ENCODE results near the gene FBRSL1.

FBRSL1 gene

DNA sequence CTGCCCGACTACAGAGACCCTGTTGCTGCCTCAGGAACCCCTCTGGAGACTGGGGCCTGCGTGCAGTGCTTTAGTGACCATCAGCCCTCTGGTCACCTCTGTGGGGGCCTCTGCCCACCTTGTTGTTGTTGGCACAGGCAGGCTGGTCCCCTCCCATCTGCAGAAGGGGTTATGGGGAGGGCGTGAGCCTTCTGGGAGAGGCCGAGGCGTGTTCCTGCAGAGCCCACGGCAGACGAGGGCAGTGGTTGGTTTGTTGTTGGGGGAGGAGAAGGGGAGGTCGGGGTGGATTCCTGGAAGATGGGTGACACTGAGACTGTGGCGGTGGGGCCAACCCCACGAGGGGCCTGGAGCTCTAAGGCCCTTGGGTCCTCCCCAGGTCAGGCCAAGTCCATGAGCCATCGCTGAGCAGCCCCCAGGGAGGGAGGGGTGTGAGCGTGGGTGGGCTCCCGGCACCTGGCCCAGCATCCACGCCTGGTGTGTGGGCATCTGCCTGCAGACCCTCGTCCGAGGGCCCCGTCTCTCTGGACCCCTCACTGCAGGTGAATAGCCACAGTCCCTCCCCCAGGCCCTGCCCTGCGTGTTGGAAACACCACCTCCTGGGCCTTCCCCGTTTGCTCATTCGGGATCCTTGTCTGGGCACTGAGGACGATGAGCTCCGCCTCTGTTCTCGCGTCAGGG, 23.6 kb downstream of the FBRSL1 start:
- DNase-seq: no peak

DNA sequence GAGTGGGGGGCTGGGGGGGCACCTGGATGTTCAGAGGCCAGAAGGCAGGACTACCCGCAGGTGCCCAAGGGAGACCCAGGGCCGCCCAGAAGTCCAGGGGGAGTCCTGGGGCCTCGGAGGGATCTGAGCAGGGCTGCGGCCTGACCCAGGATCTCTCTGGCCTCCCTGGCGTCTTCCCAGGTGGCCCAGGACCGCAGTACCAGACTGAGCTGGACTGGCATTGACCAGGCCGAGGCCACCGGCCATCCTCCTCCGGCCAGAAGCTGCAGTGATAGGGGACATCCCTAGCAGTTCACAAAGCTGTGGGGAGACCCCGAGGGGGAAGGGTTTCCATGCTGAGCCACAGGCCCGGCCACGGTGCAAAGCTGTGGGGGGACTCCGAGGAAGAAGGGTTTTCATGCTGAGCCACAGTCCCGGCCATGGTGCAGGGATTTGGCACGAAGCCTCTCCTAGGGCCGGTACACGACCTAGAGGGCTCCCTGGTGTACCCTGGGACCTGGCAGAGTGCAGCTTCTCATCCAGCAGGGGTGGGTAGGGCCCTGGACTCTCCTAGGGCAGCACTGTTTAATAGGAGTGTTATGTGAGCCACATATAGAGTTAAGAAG, 24.4 kb downstream of the FBRSL1 start:
- no peak for DNase-seq

DNA sequence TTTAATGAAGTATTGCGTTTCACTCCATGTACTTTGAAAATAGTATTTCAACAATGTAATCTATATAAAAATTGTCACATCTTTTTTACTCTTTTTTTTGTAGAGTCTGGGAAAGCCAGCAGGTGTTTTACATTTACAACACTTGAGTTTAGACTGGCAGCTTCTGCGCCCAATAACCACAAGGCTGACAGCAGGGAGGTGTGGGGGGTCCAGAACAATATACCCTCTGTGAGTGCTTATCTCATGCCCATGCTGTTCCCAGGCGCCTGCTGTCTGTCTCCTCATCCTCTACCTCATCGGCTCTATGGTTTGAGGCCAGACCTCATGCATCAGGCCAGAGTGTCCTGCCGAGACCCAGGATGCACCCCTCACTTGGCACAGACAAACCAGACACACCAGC, 24.9 kb downstream of the FBRSL1 start:
- DNase-seq: no peak

DNA sequence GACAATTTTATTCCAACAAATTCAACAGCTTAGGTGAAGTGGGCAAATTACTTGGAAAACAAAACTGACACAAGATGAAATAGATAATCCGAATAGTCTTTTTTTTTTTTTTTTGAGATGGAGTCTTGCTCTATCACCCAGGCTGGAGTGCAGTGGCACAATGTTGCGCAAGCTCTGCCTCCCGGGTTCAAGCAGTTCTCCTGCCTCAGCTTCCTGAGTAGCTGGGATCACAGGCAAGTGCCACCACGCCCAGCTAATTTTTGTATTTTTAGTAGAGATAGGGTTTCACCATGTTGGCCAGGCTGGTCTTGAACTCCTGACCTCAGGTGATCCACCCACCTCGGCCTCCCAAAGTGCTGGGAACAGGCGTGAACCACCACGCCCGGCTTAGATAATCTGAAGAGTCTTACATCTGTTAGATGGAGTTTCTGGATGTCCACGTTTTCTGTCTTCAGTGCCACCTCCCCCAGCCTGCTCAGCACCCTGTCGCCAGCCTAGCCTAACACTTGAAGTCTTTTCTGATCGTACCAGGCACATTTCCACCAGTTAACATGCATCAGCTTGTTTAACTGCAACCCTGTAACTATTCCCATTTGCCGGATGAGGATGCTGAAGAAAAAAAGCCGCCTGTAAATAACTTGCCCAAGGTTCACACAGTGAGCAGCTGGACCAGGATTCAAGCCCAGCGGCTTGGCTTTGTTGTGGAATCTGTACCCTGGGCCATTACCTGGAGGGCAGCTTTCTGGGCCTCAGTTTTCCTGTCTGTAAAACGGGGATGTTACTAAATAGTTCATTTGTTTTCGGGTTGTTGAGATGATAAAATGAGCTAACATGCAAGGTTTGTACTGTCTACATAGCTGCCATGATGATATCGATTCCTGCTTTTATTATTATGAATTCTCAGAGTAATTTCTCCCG, 26.4 kb downstream of the FBRSL1 start:
- no peak for DNase-seq

DNA sequence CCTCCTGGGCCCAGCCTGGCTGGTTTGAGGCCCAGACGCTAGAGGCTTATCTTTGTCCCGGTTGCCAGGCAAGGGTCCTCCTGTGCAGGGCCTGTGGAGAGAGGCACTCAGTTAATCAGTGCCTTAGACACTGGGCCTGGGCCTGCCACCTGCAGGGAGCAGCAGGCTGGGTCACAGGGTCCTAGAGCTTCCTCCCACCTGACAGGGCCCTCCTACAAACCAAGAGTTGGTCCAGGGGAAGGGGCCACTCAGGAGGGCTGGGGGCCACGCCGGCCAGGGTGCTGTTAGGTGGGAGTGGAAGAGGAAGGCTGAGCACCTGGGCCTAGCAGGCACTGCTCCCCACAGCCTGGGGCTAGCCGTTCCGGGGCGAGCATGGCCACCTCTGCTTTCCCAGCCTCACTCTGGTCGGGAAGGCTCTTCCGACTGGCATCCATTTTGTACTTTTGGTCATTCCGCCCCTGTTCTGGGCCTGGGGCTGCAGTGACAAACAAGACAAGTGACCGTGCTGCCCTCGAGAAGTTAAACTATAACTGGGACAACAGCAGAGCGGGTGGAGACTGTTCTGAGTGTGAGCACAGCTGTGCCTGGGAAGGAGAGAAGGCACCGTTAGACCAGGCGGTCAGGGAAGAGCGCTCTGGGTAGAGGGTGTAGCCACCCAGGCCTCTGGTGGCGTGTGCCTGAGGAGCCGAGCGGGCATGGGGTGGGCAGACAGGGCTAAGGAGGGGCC, 27.2 kb downstream of the FBRSL1 start:
- DNase-seq: no peak

DNA sequence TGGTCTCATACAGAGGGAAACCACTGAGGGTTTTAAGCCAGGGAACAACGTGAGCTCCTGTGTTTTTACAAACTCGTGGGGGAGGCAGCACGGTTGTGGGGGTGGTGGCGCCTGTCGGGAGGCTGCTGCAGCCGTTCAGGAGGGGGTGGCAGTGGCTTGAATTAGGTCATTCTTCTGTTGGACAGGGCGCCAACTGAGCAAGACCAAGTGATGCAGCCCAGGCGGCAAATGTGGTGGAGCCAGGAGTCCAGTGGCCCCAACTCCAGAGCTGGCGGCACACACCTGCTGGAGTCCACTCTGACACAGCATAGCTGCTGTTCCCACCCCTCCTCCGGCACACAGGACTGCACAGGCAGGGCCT, 27.8 kb downstream of the FBRSL1 start:
- no peak for DNase-seq

DNA sequence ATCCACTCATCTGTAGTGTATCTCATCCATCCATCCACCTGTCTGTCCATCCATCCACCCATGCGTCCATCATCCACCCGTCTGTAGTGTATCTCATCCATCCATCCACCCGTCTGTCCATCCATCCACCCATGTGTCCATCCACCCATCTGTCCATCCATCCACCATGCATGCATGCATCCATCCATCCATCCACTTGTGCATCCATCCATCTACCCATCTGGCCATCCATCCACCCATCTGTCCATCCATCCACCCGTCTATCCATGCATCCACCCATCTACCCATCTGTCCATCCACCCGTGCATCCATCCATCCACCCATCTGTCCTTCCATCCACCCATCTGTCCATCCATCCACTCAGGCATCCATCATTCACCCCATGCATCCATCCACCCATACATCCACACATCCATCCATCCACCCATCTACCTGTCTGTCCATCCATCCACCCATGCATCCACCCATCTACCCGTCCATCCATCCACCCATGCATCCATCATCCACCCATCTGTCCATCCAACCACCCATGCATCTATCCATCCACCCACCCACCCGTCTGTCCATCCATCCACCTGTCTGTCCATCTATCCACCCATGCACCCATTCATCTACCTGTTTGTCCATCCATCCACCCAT, 28.5 kb downstream of the FBRSL1 start:
- no peak for DNase-seq

DNA sequence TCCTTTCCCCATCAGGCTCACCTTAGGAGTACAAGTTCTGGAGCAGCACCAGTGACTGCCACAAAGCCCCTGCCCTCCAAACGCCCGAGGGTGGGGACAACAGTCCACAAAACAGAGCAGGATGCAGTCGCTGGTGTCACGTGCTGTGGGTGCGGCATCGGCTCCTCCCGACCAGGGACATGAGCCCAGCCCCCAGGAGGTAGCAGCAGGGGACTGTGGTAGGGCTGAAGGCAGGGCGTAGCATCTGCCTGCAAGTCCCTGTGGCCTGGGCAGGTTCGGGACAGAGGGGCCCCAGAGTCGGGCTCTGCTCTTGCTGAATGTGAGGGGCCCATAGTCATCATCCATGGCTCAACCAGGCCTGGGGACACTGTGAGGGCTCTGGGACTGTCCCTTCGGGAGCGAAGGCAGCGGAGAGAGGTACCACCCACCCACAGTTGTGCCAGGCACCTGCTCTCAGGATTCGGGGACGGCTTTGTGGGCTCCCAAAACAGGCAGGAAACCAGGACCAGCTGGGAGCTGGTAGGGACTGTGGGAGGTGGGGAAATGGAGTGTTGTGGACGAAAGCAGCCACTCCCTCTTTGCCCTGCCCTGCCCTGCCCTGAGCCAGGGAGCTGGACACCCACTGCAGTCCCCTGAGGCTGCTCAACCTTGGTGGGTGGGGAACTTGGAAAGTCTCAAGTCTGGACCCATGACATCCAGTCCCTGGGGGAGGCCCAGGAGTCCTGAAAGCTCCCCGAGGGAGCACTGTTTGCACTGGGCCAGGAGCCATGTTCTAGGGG, 30.7 kb downstream of the FBRSL1 start:
- no peak for DNase-seq

DNA sequence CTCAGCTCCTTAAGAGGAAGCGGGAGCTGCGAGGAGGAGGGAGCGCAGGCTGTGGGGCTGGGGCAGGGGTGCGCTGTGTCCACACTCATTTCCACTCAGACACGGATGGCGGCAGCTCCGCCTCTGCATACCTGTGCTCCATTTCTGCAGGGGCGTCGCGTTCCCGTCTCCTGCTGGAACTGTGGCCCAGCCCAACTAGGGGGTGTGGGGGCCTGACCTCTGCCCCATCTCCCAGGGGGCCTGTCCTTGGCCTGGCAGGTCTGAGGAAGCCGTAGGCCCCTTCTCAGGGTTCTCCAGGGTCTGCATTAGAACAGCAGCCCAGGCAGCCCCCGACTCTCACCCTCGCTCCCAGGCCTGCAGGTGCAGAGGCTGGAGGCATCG, 31.2 kb downstream of the FBRSL1 start:
- DNase-seq: no peak

DNA sequence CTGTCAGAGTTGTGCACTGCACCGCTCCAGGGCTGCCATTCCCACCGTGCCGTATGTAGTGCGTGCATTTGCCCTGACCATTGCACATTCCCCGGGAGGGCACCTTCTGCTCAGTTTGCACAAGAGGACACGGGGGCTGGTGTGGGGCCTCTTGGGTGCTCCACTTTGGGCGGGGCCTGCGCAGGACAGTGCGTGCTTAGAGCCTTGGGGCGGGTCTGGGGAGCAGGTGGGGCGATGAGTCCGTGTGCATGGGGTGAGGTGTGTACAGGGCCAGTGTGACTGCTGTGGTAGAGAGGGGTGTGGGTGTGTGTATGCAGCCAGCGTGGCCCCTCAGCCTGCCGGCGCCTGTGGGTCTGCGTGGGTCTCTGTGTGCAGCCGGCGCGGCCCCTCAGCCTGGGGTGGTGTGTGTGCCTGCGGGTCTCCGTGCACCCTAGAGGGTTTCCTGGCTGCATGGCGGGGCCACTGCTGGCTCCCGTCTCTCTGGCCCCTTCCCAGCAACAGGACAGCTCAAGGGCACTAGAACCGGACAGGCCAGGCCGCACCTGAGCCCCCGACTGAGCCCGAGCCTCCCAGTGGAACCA, 31.9 kb downstream of the FBRSL1 start:
- no peak for DNase-seq

DNA sequence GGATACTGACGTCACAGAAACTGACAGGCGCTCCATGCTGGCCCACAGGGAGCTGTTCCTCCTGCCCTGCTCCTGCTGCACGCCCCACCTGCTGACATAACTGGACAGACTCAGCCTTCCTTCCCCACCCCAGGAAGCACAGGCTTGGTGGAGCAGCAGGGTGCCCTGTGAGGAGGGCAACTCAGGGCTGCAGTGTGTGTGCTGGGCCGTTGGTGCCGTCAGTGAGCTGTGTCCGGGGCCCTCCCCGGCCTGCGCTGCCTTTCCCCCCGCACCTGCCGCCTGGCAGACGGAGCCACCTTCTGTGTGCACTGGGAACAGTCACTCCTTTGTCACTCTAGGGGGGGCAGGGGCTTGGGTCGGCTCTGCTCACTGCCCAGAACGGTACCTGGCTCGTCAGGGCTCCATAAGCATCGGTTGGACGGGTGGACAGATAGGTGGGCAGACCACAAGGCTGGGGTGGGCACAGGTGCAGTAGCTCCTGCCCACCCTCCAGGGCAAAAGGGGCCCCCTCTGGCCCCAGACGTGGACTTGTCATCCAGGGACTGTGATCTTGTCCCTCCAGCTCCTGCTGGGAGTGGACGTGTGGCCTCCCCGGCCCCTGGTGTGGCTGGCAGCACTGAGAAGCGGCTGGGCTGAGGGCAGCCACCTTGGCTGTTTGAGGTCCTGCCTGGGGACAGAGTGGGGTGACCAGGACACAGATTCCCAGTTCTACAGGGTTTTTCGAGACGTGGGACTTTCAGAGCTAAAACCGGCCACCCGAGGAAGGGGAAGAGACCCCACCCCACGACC, 32.8 kb downstream of the FBRSL1 start:
- DNase-seq: no peak

DNA sequence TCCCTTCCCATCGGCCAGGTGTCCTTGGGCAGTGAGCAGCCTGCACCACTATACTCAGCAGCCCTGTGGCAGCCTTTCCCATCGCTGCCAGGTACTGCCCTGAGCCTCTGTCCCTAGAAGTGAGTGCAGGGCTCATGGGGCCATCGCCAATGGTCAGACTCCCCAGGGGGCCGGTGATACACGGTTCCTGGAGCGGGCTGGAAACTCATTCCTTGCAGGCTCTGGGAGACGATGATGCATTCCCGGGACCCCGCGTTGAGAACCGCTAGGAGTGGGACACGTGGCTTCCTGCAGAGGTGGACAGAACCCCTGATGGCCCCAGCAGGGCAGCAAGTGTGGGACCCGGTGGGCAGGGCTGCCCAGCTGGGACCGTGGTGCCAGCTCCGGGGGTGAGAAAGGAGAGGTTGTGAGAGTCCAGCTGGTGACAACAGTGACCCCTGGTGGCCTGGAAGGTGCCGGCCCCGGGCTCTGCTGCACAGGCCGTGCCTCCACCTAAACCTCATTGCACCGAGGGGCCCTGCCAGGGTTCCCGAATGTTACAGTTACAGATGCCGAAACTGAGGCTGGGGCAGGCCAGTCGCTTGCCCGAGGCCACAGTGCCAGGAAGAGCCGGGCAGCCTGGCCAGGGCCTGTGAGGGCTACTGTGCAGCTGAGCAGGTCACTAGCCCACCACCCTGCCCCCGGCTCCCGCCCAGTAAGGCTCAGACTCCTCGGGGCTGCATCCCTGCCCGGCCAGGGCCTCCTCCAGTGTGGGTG, 33.8 kb downstream of the FBRSL1 start:
- peak; percentile 83 for DNase-seq

DNA sequence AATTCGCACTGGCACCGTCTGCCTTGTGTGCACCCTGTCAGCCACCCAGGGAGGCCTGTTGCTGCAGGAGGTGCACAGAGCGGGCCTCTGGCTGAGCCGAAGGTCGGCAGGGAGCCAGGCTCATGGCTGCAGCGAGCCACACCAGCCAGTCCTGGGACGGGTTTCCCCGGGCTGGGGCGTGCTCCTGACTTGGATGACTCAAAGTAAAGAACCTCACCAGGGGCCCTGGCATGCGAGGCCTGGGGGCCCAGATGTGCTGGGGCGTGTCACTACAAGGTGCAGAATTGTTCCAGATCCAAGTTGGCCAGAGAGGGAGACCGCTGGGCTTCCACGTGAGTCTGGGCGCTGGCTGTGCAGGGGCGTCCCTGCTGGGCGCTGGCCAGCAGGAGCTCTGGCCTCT, 34.5 kb downstream of the FBRSL1 start:
- DNase-seq: no peak

DNA sequence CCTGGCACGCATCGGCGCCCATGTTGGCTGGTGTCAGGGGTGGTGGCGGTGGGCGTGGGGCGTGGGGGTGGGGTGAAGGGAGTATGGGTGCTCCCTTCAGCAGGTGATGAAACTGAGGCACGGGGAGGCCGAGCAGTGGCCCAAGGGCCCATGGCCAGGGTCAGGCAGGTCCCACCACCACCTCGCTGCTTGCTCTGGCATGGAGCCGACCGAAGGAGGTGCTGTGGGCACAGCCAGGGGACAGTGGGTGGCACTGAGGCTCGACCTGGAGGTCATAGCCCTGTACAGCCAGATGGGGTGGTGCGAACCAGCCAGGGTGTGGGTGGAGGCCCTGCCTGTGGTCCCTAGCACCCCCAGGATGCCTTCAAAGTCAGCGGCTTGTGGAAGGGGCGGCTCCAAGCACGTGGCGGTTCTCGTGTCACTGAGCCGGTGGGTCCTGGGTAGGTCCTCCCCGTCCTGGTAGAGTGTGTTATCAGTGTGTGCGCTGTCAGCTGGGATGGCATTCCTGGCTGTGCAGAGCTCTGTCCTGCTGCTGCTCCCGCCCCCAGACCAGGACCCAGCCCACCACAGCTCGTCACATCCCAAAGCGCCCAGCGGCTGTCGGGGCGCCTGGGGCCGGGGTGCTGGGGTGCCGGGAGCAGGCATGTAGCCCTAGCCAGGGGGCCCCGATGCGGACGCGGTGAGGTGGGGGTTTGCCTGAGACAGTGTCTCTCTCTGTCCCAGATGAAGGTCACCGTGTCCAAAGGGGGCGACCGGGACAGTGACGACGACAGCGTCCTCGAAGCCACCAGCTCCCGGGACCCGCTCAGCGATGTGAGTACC, 35.3 kb downstream of the FBRSL1 start:
- DNase-seq: no peak

DNA sequence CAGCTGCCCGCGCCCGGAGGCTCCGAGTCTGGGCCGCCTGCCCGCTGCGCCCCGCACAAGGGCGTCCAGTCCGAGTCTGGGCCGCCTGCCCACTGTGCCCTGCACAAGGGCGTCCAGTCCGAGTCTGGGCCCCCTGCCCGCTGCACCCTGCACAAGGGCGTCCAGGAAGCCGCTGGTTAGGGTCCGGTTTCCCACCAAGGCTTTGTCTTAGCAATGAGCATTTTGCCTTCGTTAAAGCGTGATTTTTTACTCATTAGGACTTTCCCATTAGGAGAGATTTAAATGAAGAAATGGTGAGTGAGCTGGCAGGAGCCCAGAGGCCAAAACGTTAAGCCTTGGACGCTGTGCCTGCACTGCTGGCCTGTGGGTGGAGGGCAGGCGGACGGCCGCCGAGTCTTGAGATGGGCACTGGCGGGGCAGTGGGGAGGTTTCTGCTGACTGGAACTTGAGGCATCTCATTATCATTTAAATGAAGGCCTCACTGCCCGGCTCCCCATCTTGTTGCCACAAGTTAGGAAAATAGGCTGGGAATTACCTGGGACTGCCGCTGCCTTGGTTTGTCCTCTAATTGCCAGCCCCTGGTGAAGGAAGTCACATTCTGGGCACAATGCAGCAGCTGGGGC, 36.0 kb downstream of the FBRSL1 start:
- DNase-seq: no peak

DNA sequence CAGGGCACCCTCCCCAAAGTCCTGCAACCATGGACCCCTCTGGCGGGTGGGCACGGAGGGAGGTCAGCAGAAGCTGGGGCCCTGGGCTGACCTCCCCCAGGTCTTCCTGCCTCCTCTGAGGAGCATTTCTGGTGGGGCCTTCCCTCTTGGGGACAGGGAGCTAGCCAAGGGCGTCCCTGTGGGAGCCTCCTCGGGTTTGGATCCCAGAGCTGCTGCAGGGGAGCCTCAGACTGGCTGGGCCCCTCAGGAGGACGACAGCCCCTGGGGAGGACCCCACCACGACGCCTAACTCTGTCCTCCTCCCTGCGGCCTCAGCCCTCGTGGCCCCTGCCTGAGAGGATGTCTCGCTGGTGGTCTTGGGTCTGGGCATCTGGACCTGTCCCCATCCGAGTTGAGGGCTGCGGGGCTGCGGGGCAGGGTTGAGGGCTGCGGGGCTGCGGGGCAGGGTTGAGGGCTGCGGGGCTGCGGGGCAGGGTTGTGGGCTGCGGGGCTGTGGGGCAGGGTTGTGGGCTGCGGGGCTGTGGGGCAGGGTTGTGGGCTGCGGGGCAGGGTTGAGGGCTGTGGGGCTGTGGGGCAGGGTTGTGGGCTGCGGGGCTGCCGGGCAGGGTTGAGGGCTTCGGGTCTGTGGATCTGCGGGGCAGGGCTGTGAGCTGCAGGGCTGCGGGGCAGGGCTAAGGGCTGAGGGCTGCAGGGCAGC, 37.4 kb downstream of the FBRSL1 start:
- DNase-seq: no peak

DNA sequence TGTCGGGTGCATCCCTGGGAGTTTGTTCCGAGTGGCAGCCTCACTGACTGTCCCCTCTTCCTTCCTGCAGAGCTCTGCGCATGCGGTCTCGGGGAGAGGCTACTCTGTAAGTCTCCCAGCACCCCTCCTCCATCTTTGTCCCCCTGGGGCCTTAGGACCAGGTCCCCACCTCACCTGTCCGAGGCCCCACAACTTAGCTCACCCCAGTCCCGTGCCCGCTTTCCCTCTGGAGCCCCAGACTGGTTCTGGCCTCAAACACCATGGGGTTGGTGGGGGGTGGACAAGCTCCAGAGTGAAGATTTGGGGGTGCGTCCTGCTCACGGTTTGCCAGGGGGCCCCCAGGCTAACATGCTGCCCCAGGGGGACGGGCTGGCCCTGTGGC, 37.9 kb downstream of the FBRSL1 start:
- DNase-seq: no peak

DNA sequence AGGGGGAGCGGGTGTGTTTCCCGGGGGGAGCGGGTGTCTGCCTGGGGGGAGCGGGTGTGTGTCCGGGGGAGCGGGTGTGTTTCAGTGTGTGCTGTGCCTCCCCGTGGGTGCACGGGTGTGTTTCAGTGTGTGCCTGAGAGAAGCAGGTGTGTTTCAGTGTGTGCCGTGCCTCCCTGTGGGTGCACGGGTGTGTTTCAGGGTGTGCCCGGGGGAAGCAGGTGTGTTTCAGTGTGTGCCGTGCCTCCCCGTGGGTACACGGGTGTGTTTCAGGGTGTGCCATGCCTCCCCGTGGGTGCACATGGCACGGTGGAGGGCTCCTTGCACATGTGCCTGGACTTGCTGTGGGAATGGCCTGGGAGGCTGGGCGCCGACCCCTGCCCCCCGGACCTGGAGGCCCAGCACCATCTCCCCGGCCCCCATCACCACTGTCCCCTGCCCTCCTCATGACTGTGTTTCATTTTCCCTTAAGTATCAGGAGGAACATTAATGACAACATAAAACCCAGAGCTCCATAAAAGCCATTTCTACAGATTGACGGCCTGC, 38.7 kb downstream of the FBRSL1 start:
- DNase-seq: no peak
